Uterus (tissue), 4 donors: Measurements from ENCODE around the gene ARPP21. TPM values are rescaled to one million over a fixed set of nuclear protein-coding genes. Genes with fewer than 3 reads are reported as not detected.

ENCODE experiments used
- DNase-seq, 2 donors: peaks; one replicate each; pipeline ENCODE4 v3.0.0-alpha.2; 2019 to 2020
- H3K27ac ChIP-seq, 2 donors: fragments of 200-600 bp; sonication (generic); 1 replicate in 1 of 2; 2 replicates in 1 of 2; pipeline ENCODE4 v1.5.1; 2016 to 2018
- H3K27me3 ChIP-seq, 2 donors: fragments of 200-600 bp; sonication (generic); one replicate each; pipeline ENCODE4 v1.5.1; 2018 to 2019; ENCODE audit warnings: control low read depth in 1 of 2
- H3K36me3 ChIP-seq, 2 donors: fragments of 200-600 bp; sonication (generic); one replicate each; pipeline ENCODE4 v1.5.1; 2019; ENCODE audit warnings: control low read depth in 1 of 2
- H3K4me1 ChIP-seq, 2 donors: fragments of 200-600 bp; sonication (generic); one replicate each; pipeline ENCODE4 v1.5.1; 2018 to 2019; ENCODE audit warnings: control low read depth in 1 of 2
- H3K4me3 ChIP-seq, 2 donors: fragments of 200-600 bp; sonication (generic); 1 replicate in 1 of 2; 2 replicates in 1 of 2; pipeline ENCODE4 v1.5.1; 2018 to 2019; ENCODE audit warnings: mild to moderate bottlenecking in 1 of 2
- H3K9me3 ChIP-seq, 2 donors: fragments of 200-600 bp; sonication (generic); one replicate each; pipeline ENCODE4 v1.5.1; 2019; ENCODE audit warnings: control low read depth in 1 of 2
- CTCF ChIP-seq, 4 experiments: fragments of 200-600 bp in 2 of 4; fragments of 450-650 bp in 2 of 4; sonication (generic) in 2 of 4; IDR thresholded peaks; one replicate each; pipeline ENCODE4 v1.5.1; 2016 to 2019; ENCODE audit warnings: antibody characterized with exemption in 4 of 4, mild to moderate bottlenecking in 2 of 4, moderate library complexity in 1 of 4
- POLR2A ChIP-seq, 2 donors: fragments of 450-650 bp; IDR thresholded peaks; one replicate each; pipeline ENCODE4 v1.6.1; 2016; ENCODE audit warnings: antibody characterized with exemption in 2 of 2, mild to moderate bottlenecking in 1 of 2, moderate library complexity in 1 of 2
- intact Hi-C: fragments of 100-400 bp; cut with DNase I; formaldehyde crosslinking; loops from one replicate; pipeline ENCODE4 v1.15.1; 2023; ENCODE audit warnings: low total_unique reads
- total RNA-seq, 4 donors: library from RNA; depleted of rRNA in 3 of 4; stranded (reverse); fragments of >200 nt in 3 of 4; gene quantifications; one replicate each; pipeline versions ENCODE4 v1.1.0 to v1.2.4, GENCODE V29; 2014 to 2023
- donor health status: DM: yes; HTN: yes; CAD: no.

ARPP21 gene
- total RNA-seq, 4 donors from 2014 or later: 1.2 TPM; not detected in 3

- TF ChIP-seq CTCF (IDR thresholded peaks at IDR 0.05) (no peak), POLR2A (IDR thresholded peaks at IDR 0.05) (no peak)
- peaks cover 0 to 18% of the 10 kb centered on the region in 2 donors for H3K27me3 ChIP-seq
- no peak for DNase-seq
- intact Hi-C loops: no loop called here
- no peak overlapping the region for H3K4me3 ChIP-seq
- H3K36me3 ChIP-seq: no peaks in the 10 kb centered on the region
- H3K27ac ChIP-seq: no peak overlapping the region
- no peaks in the 10 kb centered on the region for H3K9me3 ChIP-seq
- H3K4me1 ChIP-seq: no peaks in the 10 kb centered on the region
These were observed 2.0 kb downstream of the ARPP21 start for GRCh38 chr3:35641331-35641730.

GRCh38 chr3:35641920-35642527, 2.7 kb downstream of the ARPP21 start:
- H3K36me3 ChIP-seq: no peaks in the 10 kb centered on the region
- no peak overlapping the region for H3K27ac ChIP-seq
- DNase-seq: no peak
- no peak for TF ChIP-seq CTCF (IDR thresholded peaks at IDR 0.05)
- TF ChIP-seq POLR2A (IDR thresholded peaks at IDR 0.05): no peak
- no peaks in the 10 kb centered on the region for H3K4me1 ChIP-seq
- no peaks in the 10 kb centered on the region for H3K9me3 ChIP-seq
- intact Hi-C loops: no loop called here
- H3K4me3 ChIP-seq: no peak overlapping the region
- peaks cover 0 to 18% of the 10 kb centered on the region in 2 donors for H3K27me3 ChIP-seq

GRCh38 chr3:35643495-35643894, 4.2 kb downstream of the ARPP21 start:
- H3K4me1 ChIP-seq: no peaks in the 10 kb centered on the region
- H3K27me3 ChIP-seq: peaks cover 0 to 18% of the 10 kb centered on the region in 2 donors
- TF ChIP-seq CTCF (IDR thresholded peaks at IDR 0.05) (no peak), POLR2A (IDR thresholded peaks at IDR 0.05) (no peak)
- H3K4me3 ChIP-seq: no peak overlapping the region
- intact Hi-C loops: no loop called here
- no peak for DNase-seq
- H3K36me3 ChIP-seq: no peaks in the 10 kb centered on the region
- H3K9me3 ChIP-seq: no peaks in the 10 kb centered on the region
- H3K27ac ChIP-seq: no peak overlapping the region

GRCh38 chr3:35644451-35644850, 5.1 kb downstream of the ARPP21 start:
- Histone ChIP-seq H3K27ac (no peak overlapping the region), H3K27me3 (peaks cover 0 to 18% of the 10 kb centered on the region in 2 donors), H3K9me3 (no peaks in the 10 kb centered on the region), H3K36me3 (no peaks in the 10 kb centered on the region), H3K4me1 (no peaks in the 10 kb centered on the region), H3K4me3 (no peak overlapping the region)
- intact Hi-C loops: no loop called here
- TF ChIP-seq CTCF (IDR thresholded peaks at IDR 0.05) (no peak), POLR2A (IDR thresholded peaks at IDR 0.05) (no peak)
- no peak for DNase-seq

- no peak overlapping the region for H3K27ac ChIP-seq
- no peak overlapping the region for H3K4me3 ChIP-seq
- no peaks in the 10 kb centered on the region for H3K36me3 ChIP-seq
- H3K27me3 ChIP-seq: peaks cover 0 to 10% of the 10 kb centered on the region in 2 donors
- no peaks in the 10 kb centered on the region for H3K4me1 ChIP-seq
- intact Hi-C loops: no loop called here
- DNase-seq: no peak
- no peak for TF ChIP-seq CTCF (IDR thresholded peaks at IDR 0.05)
- no peak for TF ChIP-seq POLR2A (IDR thresholded peaks at IDR 0.05)
- no peaks in the 10 kb centered on the region for H3K9me3 ChIP-seq
These were observed 5.9 kb downstream of the ARPP21 start for GRCh38 chr3:35645189-35645588.
